ENCODE measurements around the gene TDRKH.
"Not testable (repeated sequence)": the region's sequence is repeated elsewhere in the genome, so short reads cannot be mapped to it uniquely, and the experiment has no call there.

TDRKH gene

GRCh38 chr1:151759241-151759640 lies 31.1 kb downstream of the TDRKH start:
- no peak for FAIRE-seq

DNA sequence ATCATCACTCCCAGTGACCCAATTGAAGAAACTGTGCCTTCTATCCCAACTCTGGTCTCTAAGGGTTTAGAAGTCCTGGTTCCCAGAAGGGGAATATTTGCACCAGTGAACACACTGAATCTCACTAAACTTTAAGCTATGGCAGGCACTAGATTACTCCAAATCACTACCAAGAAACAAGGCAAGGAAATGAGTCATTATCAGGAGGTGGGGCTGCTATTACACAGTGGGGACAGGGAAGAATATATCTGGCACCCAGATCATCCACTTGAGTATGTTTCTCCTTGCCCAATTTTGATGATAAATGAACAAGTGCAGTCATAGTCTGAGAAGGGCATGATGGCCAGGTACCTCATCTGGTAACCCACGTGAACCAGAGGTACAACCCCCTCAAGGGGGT lies 34.0 kb downstream of the TDRKH start:
- no peak for FAIRE-seq

DNA sequence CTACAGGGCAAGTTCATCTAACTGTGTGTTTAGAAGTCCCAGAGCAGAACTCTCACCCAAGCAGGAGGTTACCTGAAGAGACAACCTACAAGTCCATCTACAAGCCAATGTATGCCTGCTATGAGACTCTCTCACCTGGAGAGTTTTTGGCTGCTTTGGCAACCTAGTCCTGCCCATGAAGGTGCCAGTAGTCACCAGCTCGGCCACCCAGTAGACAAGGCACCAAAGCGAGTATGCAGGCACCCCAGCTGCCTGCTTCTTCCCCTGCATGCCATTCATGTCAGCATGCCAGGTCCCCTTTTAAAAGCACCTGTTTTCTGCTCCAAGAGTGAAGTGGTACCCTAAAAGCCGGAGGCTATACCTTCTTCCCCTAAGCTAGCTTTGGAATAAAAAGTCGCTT lies 48.8 kb downstream of the TDRKH start:
- FAIRE-seq: no peak

GRCh38 chr1:151739590-151740355 lies 50.5 kb downstream of the TDRKH start:
- FAIRE-seq: no peak

DNA sequence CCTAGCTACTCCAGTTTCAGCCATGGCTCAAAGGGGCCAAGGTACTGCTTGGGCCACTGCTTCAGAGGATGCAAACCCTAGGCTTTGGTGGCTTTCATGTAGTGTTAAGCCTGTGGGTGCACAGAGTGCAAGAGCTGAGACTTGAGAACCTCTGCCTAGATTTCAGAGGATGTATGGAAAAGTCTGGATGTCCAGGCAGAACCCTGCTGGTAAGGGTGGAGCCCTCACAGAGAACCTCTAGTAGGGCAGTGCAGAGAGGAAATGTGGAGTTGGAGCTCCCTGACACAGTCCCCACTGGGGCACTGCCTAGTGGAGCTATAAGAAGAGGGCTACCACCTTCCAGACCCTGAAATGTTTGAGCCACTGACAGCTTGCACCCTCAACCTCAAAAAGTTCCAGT lies 52.8 kb downstream of the TDRKH start:
- no peak for FAIRE-seq

DNA sequence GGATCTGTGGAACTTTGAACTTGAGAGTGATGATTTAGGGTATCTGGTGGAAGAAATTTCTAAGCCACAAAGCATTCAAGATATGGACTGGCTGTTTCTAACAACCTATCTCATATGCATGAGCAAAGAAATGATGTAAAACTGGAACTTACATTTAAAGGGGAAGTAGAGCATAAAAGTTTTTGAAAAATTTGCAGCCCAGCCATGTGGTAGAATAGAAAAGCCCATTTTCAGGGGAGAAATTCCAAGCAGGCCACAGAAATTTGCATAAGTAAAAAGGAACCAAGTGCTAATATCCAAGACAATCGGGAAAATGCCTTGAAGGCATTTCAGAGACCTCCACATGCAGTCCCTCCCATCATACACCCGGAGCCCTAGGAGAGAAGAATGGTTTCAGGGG lies 53.3 kb downstream of the TDRKH start:
- no peak for FAIRE-seq

- not testable (repeated sequence) for FAIRE-seq
These were observed 56.3 kb downstream of the TDRKH start for GRCh38 chr1:151733995-151734394.

DNA sequence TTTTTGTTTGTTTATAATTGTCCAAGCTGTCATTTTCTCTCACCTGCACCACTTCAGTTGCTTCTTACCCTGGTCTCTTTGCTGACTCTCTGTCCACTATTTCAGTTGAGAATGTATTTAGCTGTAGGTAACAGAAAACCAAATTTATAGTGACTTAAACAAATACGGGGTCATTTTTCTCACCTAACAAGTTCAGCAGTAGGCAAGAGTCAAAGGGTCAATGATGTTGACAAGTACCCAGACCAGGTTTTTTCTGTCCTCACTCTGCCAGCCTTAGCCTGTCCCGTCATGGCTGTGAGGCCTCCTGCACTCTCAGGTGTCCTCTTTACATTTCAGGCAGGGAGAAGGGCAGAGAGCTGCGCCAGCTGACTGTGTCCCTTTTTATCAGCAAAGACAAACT lies 57.2 kb downstream of the TDRKH start:
- no peak for FAIRE-seq

DNA sequence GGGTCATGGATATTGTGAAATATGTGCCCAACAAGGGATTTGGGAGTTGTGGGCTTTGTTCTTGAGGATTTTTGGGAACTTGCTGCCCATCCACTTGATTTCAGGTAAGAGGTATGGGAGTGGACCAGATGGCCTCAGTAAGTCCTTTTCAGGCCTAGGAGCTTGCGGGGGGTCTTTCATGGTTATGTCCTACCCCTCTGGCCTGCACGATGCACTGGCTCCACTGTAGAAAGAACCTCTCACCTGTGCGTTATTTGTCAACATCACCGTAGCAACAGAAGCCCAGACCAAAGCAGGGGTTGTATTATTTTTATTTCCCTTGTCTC lies 60.4 kb downstream of the TDRKH start:
- FAIRE-seq: no peak

DNA sequence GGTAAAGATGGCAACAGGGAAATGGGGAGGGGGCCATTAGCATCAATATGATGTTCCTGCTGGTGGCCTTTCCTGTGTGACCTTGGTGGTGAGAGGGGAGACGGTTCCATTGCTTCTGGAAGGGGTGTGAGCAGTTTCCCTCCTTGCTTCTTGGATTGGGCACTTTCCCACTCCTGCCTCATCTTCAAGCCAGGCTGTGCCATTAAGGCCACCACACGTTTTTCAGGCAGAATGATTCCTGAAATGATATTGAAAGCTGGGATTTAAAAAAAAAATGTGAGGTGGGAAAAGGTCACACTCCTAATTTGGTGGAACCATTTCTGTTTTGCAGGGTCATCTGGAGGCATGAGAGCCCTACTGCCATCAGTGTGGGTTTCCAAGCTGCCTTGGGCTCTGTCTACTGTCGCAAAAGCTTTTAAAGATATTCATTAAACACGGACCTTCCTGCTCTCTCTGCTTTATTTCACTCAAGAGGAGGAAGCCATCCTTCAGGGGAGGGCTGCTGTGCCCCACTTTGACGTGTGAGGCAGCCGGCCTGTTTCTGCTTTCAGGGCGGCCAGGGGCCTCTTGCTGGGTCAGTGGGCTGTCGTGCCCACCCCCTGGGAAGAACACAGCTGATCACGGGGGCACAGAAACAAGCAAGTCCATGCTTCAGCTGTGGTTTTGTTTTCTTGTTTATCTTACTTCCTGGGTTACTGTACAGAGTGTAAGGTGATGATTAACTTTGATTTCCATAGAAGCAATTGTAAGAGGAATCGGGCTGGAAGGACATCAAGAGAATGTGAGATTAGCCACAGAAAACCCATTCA lies 60.9 kb downstream of the TDRKH start:
- FAIRE-seq: no peak

DNA sequence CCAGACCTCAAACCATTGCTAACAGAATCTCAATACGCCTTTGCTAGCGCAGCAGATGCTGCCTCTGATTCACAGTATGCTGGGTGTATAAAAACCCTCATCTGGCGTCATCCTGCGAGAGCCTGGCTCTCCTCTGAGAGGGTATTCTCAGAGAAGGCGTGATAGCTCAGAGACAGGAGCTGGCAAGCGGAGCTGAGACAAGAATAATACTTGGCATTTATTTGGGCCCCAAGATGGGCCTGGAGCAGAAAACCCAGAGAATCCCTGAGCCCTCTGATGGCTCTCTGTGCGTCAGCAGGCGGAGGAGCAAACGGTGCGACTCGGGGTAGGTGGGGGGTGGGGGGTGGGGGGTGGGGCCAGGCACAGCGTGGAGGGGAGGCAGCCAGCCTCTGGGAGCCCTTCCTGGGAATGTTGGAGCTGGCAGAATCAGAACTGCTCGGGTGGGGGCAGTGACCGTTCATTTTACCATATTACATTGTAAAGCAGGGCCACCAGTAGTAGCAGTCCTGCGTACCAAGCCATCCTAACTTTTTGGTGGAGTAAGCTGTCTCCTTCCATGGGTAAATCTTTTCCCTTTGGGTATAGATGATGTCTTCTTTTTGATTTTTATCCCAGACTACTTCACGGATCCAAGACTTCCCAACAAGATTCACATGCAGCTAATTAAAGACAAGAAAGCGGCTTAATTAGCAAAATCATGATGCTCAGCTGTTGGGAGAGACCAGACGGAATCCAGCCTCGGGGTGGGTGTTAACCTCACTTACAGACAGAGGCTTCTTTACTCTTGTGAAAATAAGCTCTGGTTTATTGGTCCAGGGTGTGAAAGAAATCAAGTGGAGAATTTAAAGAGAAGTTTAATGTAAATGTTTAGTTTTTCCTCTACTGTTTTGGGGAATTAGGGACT lies 61.9 kb downstream of the TDRKH start:
- no peak for FAIRE-seq

DNA sequence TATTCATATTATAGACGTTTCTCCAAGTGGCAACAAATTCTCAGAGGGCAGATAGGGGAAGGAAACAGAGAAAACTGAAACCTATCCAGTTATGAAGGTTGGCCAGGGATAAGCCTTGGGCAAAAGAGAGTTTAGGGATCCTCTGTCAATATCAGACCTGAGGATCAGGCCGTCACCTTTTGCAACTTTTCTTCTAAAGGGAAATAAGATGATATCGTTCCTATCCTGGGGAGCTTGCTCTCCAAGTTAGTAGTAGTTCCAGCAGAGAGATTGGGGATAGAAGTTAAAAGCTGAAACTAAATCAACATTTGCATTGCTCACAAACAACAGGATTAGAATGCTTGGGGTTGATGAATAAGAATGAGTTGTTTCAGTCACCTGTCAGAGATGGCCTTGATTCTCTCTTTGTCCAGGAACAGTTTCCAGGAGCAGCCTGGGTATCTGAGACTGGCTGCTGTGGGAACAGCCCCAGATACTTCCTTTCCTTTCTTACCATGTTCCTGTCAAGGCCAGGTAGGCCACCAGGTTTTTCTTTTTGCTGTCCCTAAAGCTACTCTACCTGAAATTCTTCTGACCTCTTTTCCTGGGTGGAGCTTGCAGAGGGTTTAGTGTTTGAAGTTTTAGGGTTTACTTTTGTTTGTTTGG lies 66.5 kb downstream of the TDRKH start:
- FAIRE-seq: no peak
